Activated CD4-positive, alpha-beta memory T cell treated with anti-CD3 and anti-CD28 coated beads for 36 hours (primary cell): ENCODE measurements around the gene PSIP1. TPM values are rescaled to one million over a fixed set of nuclear protein-coding genes. Genes with fewer than 3 reads are reported as not detected.
"Not testable (repeated sequence)": the region's sequence is repeated elsewhere in the genome, so short reads cannot be mapped to it uniquely, and the experiment has no call there.

Source experiments
- CTCF ChIA-PET: fragments of 350-600 bp; sonication (Branson Sonifier 250); formaldehyde crosslinking; loops from one replicate; lab custom pipeline; 2021; ENCODE audit warnings: antibody characterized with exemption, inconsistent platforms; lab: Charles Lee
- POLR2A ChIA-PET: fragments of 350-600 bp; sonication (Branson Sonifier 250); formaldehyde crosslinking; loops from one replicate; lab custom pipeline; 2021; ENCODE audit warnings: antibody characterized with exemption; lab: Charles Lee
- DNase-seq: peaks from one replicate; pipeline ENCODE4 v3.0.0-alpha.2; 2020
- H3K27ac Mint-ChIP-seq: one replicate; pipeline ENCODE4 v1.8.0; 2021; ENCODE audit warnings: mixed read lengths
- H3K27me3 Mint-ChIP-seq: one replicate; pipeline ENCODE4 v1.8.0; 2021; ENCODE audit warnings: mixed read lengths
- H3K36me3 Mint-ChIP-seq: one replicate; pipeline ENCODE4 v1.8.0; 2021; ENCODE audit warnings: mixed read lengths
- H3K4me1 Mint-ChIP-seq: one replicate; pipeline ENCODE4 v1.8.0; 2021; ENCODE audit warnings: low read depth, mixed read lengths
- H3K4me3 Mint-ChIP-seq: one replicate; pipeline ENCODE4 v1.8.0; 2021; ENCODE audit warnings: mild to moderate bottlenecking, mixed read lengths
- H3K9me3 Mint-ChIP-seq: one replicate; pipeline ENCODE4 v1.8.0; 2021; ENCODE audit warnings: mixed read lengths
- intact Hi-C: fragments of 100-400 bp; cut with micrococcal nuclease; formaldehyde crosslinking; loops from one replicate; pipeline ENCODE4 v1.15.1; 2023
- total RNA-seq, 2 experiments: library from RNA; stranded (reverse); gene quantifications; one replicate each; pipeline ENCODE4 v1.2.3, GENCODE V29; 2021

Gene PSIP1
- total RNA-seq, result 100 to 1,000 TPM; 132 to 134 TPM

DNA sequence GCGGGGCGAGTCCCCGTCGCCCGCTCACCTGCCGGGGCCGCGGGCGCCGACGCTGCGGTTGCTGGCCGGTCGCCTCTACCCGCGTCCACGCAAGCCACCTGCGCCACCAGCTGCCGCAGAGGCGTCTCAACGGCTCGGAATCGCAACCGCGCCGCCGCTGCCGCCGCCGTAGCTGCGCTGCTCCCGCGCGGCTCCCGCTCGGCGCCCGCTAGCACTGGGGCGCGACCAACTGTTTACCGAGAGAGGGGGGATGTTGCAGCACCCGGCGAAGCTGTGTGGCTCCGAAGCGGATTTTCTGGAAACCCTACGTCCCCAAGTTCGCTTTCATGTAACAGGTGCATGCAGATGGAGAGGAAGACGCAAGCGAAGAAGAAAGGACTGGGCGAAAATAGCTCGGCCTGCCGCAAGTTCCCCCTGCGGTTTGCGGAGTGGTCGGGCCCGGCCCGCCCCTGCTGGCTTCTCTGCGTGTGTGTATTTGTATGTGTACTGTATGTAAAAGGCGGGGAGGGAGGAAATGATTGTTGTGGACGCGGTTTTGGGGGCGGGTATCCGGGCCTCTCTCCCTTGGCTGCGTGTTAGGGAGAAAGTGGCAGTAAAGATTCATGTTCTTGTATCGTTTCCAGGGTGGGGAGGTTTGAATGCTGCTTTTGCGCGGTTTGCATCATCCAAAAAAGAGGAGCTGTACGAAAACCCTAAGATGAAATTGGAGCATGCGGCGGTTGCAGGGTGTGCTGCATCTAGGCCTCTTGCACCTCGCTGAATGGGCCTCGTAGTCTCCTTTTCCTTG lies at the start of gene PSIP1:
Gene PSIP1, minus strand, starts transcription at position 182 of the 787 bp plus-strand sequence. CDS start 782 bp downstream, outside the sequence.
- intact Hi-C loops, result loop anchor here (1.0 to 10.0 kb wide), 7 partner anchors 22 to 1186 kb away; partner anchors contain the start of gene SNAPC3
- H3K27me3 Mint-ChIP-seq, result no peaks in the 10 kb centered on the region
- H3K9me3 Mint-ChIP-seq, result no peaks in the 10 kb centered on the region
- peaks cover 50% of the 10 kb centered on the region for H3K4me1 Mint-ChIP-seq
- ChIA-PET CTCF (interaction anchor here (0.8 to 2.6 kb wide), 6 partner anchors 10 to 95 kb away, joined by 3 to 13 read pairs (median 4); partner anchors contain the start of genes CCDC171 and SNAPC3), POLR2A (interaction anchor here (0.7 to 3.2 kb wide), 14 partner anchors 10 to 303 kb away, joined by 3 to 30 read pairs (median 4); partner anchors contain the start of genes CCDC171 and SNAPC3)
- peak within 1 kb of the TSS; percentile 88 for H3K4me3 Mint-ChIP-seq
- peak; percentile 94 for DNase-seq
- peak within 1 kb of the TSS; percentile 100 for H3K27ac Mint-ChIP-seq
- peaks cover 37% of the 10 kb centered on the region for H3K36me3 Mint-ChIP-seq

DNA sequence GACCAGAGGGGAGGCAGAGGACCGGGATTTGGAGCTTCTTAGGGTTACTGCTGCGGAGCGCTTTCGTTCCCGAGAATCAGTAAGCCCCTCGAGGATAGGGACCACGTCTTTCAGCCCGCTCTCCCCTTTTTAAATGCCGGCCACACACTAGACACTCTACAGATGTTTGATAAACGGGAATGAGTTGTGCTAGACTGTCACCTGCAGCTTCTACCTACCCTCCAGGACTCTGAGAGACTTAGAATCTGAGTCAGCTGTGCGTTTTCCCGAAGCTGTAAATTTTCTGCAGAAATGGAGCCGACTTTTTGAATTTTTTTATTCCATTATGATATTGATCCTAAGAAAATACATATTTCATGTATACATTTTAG lies 42.7 kb upstream of the PSIP1 start:
- no peaks in the 10 kb centered on the region for H3K9me3 Mint-ChIP-seq
- peaks cover 4% of the 10 kb centered on the region for H3K36me3 Mint-ChIP-seq
- H3K27ac Mint-ChIP-seq, result peak overlapping the region; percentile 61
- intact Hi-C loops, result loop anchor here (5.0 kb wide), 2 partner anchors 71 to 201 kb away; no protein-coding TSS in a partner anchor
- CTCF ChIA-PET, result interaction anchor here (1.3 to 2.1 kb wide), 6 partner anchors 20 to 341 kb away, joined by 3 to 30 read pairs (median 6); partner anchors contain the start of genes PSIP1 and SNAPC3
- peaks cover 11% of the 10 kb centered on the region for H3K4me1 Mint-ChIP-seq
- peak overlapping the region; percentile 79 for H3K4me3 Mint-ChIP-seq
- POLR2A ChIA-PET, result interaction anchor here (1.2 to 2.5 kb wide), 2 partner anchors 42 to 247 kb away, joined by 5 to 30 read pairs; partner anchors contain the start of genes PSIP1 and TTC39B
- DNase-seq, result no peak
- no peaks in the 10 kb centered on the region for H3K27me3 Mint-ChIP-seq

DNA sequence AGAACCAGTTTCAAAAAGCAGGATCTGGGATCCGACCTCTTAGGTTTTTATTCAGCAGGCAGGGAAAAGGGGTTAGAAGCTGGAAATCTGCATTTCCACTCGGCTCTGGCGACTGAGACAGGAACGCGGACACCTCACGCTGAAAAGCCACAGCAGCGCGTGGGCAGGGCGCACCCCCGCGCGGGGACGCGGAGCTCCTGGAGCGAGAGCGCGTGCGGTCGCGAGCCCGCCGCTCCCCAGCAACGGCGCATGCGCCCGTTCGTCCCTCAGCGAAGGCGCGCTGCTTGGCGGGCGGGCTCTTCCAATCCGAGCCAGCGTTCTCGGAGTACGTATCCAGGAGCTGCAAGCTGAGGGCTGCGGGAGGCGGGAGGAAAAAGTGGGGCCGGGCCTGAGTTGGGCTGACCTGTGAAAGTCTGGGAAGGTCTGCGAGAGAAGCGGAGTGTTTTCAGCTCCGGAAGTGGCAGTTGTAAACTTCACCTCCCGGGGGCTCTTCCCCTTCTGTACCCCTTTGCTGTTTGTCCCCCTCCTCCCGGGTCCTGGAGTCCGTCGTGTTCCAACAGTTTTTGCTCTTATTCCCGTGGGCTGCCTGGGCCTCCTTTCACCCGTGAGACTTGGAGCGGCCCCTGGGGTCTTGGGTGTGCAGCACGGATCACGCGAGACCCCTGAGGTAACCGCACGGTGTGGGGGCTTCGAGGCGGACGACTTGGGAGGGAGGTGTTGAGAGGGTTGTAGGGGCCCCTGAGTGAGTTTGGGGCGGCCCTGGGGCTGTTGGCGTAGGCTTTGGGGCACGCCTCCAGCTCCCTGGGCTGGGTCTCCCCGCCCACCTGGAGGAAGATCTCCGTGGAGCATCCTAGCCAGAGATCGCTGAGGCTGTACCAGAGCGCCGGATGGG lies 42.1 kb upstream of the PSIP1 start, which contains the start of gene CCDC171:
Gene CCDC171, plus strand, starts transcription at position 408 of the 892 bp plus-strand sequence. CDS start 11,046 bp downstream, outside the sequence.
- peaks cover 4% of the 10 kb centered on the region for H3K36me3 Mint-ChIP-seq
- DNase-seq, result peak; percentile 92
- peaks cover 11% of the 10 kb centered on the region for H3K4me1 Mint-ChIP-seq
- peak within 1 kb of the TSS; percentile 79 for H3K4me3 Mint-ChIP-seq
- ChIA-PET CTCF (interaction anchor here (0.7 to 2.1 kb wide), 9 partner anchors 19 to 340 kb away, joined by 3 to 30 read pairs (median 3); partner anchors contain the start of genes PSIP1 and SNAPC3), POLR2A (interaction anchor here (0.8 to 2.5 kb wide), 3 partner anchors 12 to 246 kb away, joined by 3 to 30 read pairs (median 5); partner anchors contain the start of genes PSIP1 and TTC39B)
- peak within 1 kb of the TSS; percentile 61 for H3K27ac Mint-ChIP-seq
- no peaks in the 10 kb centered on the region for H3K9me3 Mint-ChIP-seq
- intact Hi-C loops, result loop anchor here (1.0 to 5.0 kb wide), 7 partner anchors 42 to 254 kb away; partner anchors contain the start of gene SNAPC3
- H3K27me3 Mint-ChIP-seq, result no peaks in the 10 kb centered on the region

DNA sequence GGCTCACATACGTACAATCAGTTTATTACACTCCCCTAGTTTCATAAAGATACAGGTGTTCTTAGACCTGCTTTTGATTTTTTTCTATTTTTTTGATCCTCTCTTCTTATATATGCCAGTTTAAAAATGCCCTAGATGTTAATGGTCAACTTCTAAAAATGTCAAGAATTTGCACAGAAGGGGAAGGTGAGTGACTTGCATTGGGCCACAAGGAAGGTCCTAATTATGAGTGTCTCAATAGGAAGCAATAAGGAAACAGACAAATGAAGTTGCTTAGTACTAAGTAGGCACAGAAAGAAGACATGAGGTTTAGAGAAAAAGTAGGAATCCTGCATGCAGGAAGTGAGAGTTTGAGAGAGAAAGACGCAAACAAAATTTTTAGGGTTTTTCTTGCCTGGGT lies 38.8 kb upstream of the PSIP1 start:
- POLR2A ChIA-PET, result no interaction called here
- no peak overlapping the region for H3K27ac Mint-ChIP-seq
- H3K36me3 Mint-ChIP-seq, result no peaks in the 10 kb centered on the region
- peaks cover 11% of the 10 kb centered on the region for H3K4me1 Mint-ChIP-seq
- H3K27me3 Mint-ChIP-seq, result no peaks in the 10 kb centered on the region
- CTCF ChIA-PET, result interaction anchor here (1.3 kb wide), 1 partner anchor 57 kb away, joined by 4 read pairs; no protein-coding TSS in a partner anchor
- no peak for DNase-seq
- no peaks in the 10 kb centered on the region for H3K9me3 Mint-ChIP-seq
- no peak overlapping the region for H3K4me3 Mint-ChIP-seq
- intact Hi-C loops, result loop anchor here (5.0 kb wide), 2 partner anchors 67 to 197 kb away; no protein-coding TSS in a partner anchor

DNA sequence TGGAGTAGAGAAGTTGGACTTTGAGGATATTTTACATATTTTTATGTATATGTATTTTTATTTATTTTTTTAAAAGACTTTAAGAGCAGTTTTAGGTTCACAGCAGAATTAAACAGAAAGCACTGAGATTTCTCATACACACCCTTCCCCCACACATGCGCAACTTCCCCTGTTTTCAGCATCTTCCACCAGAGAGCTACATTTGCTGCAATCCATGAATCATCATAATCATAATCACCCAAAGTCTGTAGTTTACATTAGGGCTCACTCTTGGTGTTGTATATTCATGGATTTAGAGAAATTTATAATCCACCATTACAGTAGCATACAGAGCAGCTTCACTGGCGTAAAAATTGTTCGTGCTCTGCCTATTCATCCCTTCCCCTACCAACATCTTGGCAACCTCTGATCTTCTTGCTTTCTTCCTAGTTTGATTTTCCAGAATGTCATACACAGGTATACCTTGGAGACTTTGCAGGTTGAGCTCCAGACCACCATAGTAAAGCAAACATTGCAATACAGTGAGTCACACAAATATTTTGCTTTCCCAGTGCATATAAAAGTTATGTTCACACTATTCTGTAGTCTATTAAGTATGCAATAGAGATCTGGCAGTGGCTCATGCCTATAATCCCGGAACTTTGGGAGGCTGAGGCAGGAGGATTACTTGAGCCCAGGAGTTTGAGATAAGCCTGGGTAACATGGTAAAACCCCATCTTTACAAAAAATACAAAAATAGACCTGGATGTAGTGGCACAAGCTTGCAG lies 32.5 kb upstream of the PSIP1 start:
- no peaks in the 10 kb centered on the region for H3K36me3 Mint-ChIP-seq

DNA sequence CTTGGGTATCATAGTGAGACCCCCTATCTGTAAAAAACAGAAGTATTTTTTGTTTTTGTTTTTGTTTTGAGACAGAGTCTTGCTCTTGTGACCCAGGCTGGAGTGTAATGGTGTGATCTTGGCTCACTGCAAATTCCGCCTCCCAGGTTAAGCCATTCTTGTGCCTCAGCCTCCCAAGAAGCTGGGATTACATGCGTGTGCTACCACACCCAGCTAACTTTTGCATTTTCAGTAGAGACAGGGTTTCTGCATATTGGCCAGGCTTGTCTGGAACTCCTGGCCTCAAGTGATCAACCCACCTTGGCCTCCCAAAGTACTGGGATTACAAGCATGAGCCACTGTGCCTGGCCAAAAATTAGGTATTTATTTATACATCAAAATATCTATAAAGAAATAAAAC lies 31.9 kb upstream of the PSIP1 start:
- H3K9me3 Mint-ChIP-seq, result no peaks in the 10 kb centered on the region
- ChIA-PET POLR2A (no interaction called here), CTCF (no interaction called here)
- no peak overlapping the region for H3K4me3 Mint-ChIP-seq
- DNase-seq, result no peak
- intact Hi-C loops, result no loop called here
- H3K4me1 Mint-ChIP-seq, result no peaks in the 10 kb centered on the region
- H3K36me3 Mint-ChIP-seq, result no peaks in the 10 kb centered on the region
- H3K27ac Mint-ChIP-seq, result no peak overlapping the region
- H3K27me3 Mint-ChIP-seq, result no peaks in the 10 kb centered on the region

More for the DNA sequence above, 32.5 kb upstream of the PSIP1 start:
- DNase-seq, result no peak
- intact Hi-C loops, result no loop called here
- Mint-ChIP-seq H3K9me3 (no peaks in the 10 kb centered on the region), H3K4me3 (no peak overlapping the region), H3K27me3 (no peaks in the 10 kb centered on the region), H3K27ac (no peak overlapping the region), H3K4me1 (no peaks in the 10 kb centered on the region)
- POLR2A ChIA-PET, result no interaction called here
- CTCF ChIA-PET, result no interaction called here

DNA sequence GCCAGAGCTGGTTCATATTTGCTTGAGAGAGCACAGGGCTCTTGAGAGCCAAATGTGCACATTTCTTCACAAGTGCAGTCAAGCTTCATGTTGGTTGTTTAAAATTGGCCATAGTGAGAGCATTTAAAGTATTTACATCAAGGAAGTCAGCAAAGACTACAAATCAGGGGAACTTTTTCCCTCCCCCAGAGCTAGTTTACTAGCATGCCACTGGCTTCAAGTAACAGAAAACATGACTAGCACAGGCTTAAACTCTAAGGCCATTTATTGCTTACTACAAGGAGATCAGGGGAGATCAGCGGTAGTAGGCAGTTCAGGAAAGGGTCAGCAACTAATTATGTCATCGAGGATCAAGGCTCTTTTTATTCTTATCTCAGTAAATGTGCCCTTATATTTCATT lies 31.1 kb upstream of the PSIP1 start:
- no peak overlapping the region for H3K4me3 Mint-ChIP-seq
- no peak overlapping the region for H3K27ac Mint-ChIP-seq
- H3K36me3 Mint-ChIP-seq, result no peaks in the 10 kb centered on the region
- intact Hi-C loops, result no loop called here
- no peak for DNase-seq
- ChIA-PET CTCF (no interaction called here), POLR2A (interaction anchor here (1.5 kb wide), 1 partner anchor 11 kb away, joined by 3 read pairs; the partner anchor contains the start of gene CCDC171)
- H3K9me3 Mint-ChIP-seq, result no peaks in the 10 kb centered on the region
- no peaks in the 10 kb centered on the region for H3K4me1 Mint-ChIP-seq
- H3K27me3 Mint-ChIP-seq, result no peaks in the 10 kb centered on the region

DNA sequence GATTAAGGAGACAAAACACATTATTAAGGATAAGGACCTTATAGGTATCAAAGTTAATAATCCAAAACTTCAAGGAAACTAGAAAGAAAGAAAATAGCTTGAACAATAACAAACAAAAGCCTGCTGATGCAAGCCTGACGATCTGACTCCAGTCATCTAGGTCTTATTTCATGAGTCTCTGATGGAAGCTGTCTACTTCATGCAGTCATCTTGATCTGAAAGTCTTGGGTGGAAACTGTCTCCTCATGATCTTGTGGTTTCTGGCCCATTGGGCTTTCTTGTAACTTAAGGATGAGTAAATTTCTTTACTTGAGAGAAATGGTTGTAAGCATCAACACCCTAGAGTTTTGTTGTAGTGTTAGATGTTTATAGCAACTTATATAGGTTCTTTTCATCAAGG lies 20.6 kb upstream of the PSIP1 start:
- intact Hi-C loops, result no loop called here
- Mint-ChIP-seq H3K27ac (peak overlapping the region; percentile 49), H3K4me1 (peaks cover 9% of the 10 kb centered on the region), H3K9me3 (no peaks in the 10 kb centered on the region), H3K36me3 (no peaks in the 10 kb centered on the region), H3K27me3 (no peaks in the 10 kb centered on the region), H3K4me3 (no peak overlapping the region)
- ChIA-PET POLR2A (interaction anchor here (1.2 kb wide), 1 partner anchor 20 kb away, joined by 3 read pairs; the partner anchor contains the start of gene PSIP1), CTCF (interaction anchor here (0.7 to 1.9 kb wide), 3 partner anchors 20 to 75 kb away, joined by 3 to 5 read pairs (median 4); partner anchors contain the start of gene PSIP1)
- peak; percentile 27 for DNase-seq

DNA sequence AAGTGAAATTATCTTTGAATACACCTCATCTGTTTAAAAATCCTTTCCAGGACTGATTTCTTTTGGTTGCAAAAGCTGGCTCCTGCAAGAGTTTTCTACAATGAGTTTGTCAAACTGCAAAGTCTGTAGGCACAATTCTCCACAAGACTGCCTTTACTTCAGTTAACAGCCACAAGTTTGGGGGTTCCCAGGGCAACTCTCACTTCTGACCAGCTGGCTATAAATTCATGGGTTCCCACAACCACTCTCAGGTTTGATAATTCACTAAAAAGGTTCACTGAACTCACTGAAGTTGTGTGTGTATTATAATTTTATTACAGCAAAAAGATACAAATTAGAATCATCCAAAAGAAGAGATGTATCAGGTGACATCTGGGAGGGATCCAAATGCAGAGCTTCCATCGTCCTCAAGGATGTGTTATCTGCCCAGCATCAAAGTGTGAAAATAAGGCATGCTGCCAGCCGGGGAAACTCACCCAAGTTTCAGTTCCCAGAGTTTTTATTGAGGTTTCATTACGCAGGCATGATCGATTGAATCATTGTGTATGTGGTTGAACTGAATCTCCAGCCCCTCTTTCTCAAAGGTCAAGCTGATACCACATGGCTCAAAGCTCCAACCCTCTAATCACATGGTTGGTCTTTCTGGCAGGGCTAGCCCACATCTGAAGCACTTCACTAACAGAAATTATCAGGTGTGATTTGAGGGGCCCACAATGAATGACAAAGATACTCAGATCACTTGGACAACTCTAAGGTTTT lies 19.0 kb upstream of the PSIP1 start:
- ChIA-PET POLR2A (no interaction called here), CTCF (interaction anchor here (0.9 to 1.9 kb wide), 3 partner anchors 19 to 86 kb away, joined by 3 to 5 read pairs (median 4); partner anchors contain the start of gene PSIP1)
- no peak overlapping the region for H3K27ac Mint-ChIP-seq
- H3K4me3 Mint-ChIP-seq, result no peak overlapping the region
- peaks cover 9% of the 10 kb centered on the region for H3K4me1 Mint-ChIP-seq
- H3K36me3 Mint-ChIP-seq, result no peaks in the 10 kb centered on the region
- no peak for DNase-seq
- H3K9me3 Mint-ChIP-seq, result no peaks in the 10 kb centered on the region
- intact Hi-C loops, result no loop called here
- no peaks in the 10 kb centered on the region for H3K27me3 Mint-ChIP-seq

DNA sequence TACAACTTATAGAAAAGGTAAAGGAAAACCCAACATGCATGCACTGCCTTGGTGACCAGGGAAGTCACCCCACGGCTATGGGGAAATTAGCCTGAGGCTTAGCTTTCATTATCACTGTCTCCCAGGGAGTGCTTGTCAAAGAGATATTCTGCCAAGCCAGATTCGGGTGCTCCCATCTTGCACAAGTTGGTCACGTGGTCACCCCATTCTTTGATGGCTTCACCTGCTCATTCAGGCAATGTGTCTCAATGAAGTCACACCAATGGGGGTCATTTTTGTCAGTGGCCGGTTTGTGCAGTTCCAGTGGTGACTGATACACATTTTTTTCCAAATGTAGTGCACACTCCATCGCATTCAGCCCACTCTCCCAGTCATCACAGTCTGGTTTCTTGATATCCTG lies 16.3 kb upstream of the PSIP1 start:
- H3K27me3 Mint-ChIP-seq, H3K27ac Mint-ChIP-seq, H3K4me3 Mint-ChIP-seq, intact Hi-C loops, H3K9me3 Mint-ChIP-seq, H3K36me3 Mint-ChIP-seq, DNase-seq, POLR2A ChIA-PET, CTCF ChIA-PET, H3K4me1 Mint-ChIP-seq: not testable (repeated sequence)
